ENCODE results near the gene RANBP9. TPM values are rescaled to one million over a fixed set of nuclear protein-coding genes. Genes with fewer than 3 reads are reported as not detected.

The RANBP9 gene
- total and polyA plus RNA-seq, 2 of the 13 experiments (the other 11 are each of a cell fraction or from before 2014, with no cell fraction given), result 26.6 to 30.6 TPM

- no peaks in the 10 kb centered on the region for H4K20me1 ChIP-seq (ENCODE audit: insufficient read depth, low read length)
- no peak overlapping the region for H3K27ac ChIP-seq (ENCODE audit: extremely low read length, insufficient read depth, low read length)
- no peaks in the 10 kb centered on the region for H3K9me3 ChIP-seq (ENCODE audit: low read length)
- no peak overlapping the region for H3K4me2 ChIP-seq (ENCODE audit: low read depth, low read length)
- no peaks in the 10 kb centered on the region for H3K4me1 ChIP-seq (ENCODE audit: insufficient read depth, low read length)
- no peak for ATAC-seq
- intact Hi-C loops (cut with micrococcal nuclease; ENCODE audit: unreplicated experiment), result no loop called here
- no peaks in the 10 kb centered on the region for H3K79me2 ChIP-seq (ENCODE audit: insufficient read depth, low read length)
- BruUV-seq (replicated peaks), result no TSS peak
- WGBS (ENCODE audit: low lambda C conversion rate), result 89% methylated on average over 45 of the region's 56 CpGs
- H3K36me3 ChIP-seq (replicated peaks in 1 of 2; ENCODE audit: control insufficient read depth in 1 of 2, insufficient read depth in 2 of 2, low read length in 2 of 2), result no peaks in the 10 kb centered on the region
- no peaks in the 10 kb centered on the region; a peak in 1 of 5 replicates for H3K27me3 ChIP-seq (ENCODE audit: control insufficient read depth in 1 of 2, insufficient read depth in 2 of 2, low read length in 2 of 2)
- H2AFZ ChIP-seq (ENCODE audit: low read length), result no peak overlapping the region
- no peak for FAIRE-seq
- H3K9ac ChIP-seq (ENCODE audit: insufficient read depth, low read depth, low read length), result no peak overlapping the region
- no peak overlapping the region for H3K4me3 ChIP-seq (replicated peaks in 1 of 3; ENCODE audit: insufficient read depth in 1 of 3, low read depth in 2 of 3, low read length in 3 of 3)
- in situ Hi-C loops (cut with HindIII; ENCODE audit: extremely low pct_ligation_motif_present, low pct_unique_long_range_greater_than_20kb), result no loop called here
- POLR2A ChIA-PET, result no interaction called here
- CTCF ChIA-PET (ENCODE audit: low intra/inter-chr PET ratio, low total read pairs), result no interaction called here
- no peak for DNase-seq (ENCODE audit: low spot score)
- no peak for TF ChIP-seq IRX3 (CRISPR knock-in tag; IDR thresholded peaks at IDR 0.05; ENCODE audit: borderline replicate concordance, low read depth)
- TF ChIP-seq ZNF3 (CRISPR knock-in tag; IDR thresholded peaks at IDR 0.05), result no peak
- TF ChIP-seq FOXM1 (CRISPR knock-in tag; IDR thresholded peaks at IDR 0.05), result no peak
- no peak for TF ChIP-seq PBX3 (CRISPR knock-in tag; IDR thresholded peaks at IDR 0.05; ENCODE audit: borderline replicate concordance)
- TF ChIP-seq ZNF546 (CRISPR knock-in tag; conservative IDR thresholded peaks at IDR 0.05), result no peak
- no peak for TF ChIP-seq HMG20B (CRISPR knock-in tag; conservative IDR thresholded peaks at IDR 0.05)
- no peak for TF ChIP-seq TGIF2 (CRISPR knock-in tag; IDR thresholded peaks at IDR 0.05)
- TF ChIP-seq MTA1 (CRISPR knock-in tag; IDR thresholded peaks at IDR 0.05; ENCODE audit: borderline replicate concordance), result no peak
- TF ChIP-seq GTF2F1 (IDR thresholded peaks at IDR 0.05; ENCODE audit: low read length), result no peak
- TF ChIP-seq ZNF781 (CRISPR knock-in tag; IDR thresholded peaks at IDR 0.05; ENCODE audit: borderline replicate concordance, not compliant biosample characterization), result no peak
- no peak for TF ChIP-seq ZMYM2 (CRISPR knock-in tag; IDR thresholded peaks at IDR 0.05)
- TF ChIP-seq ERF (CRISPR knock-in tag; IDR thresholded peaks at IDR 0.05), result no peak
- no peak for TF ChIP-seq ZNF816 (CRISPR knock-in tag; IDR thresholded peaks at IDR 0.05; ENCODE audit: borderline replicate concordance)
- no peak for TF ChIP-seq BATF2 (CRISPR knock-in tag; IDR thresholded peaks at IDR 0.05)
- TF ChIP-seq CHD2 (IDR thresholded peaks at IDR 0.05; ENCODE audit: low read depth, low read length), result no peak
- no peak for TF ChIP-seq TOE1 (CRISPR knock-in tag; IDR thresholded peaks at IDR 0.05)
Observed at GRCh38 chr6:13742961-13743735, 31.5 kb upstream of the RANBP9 start.
